Gastrocnemius medialis (tissue), 4 donors: Measurements from ENCODE around the gene MYH8.

Experiments
- CTCF ChIP-seq, 5 experiments: fragments of 450-650 bp in 3 of 5; fragments of 200-600 bp in 2 of 5; sonication (generic) in 2 of 5; IDR thresholded peaks in 4 of 5; conservative IDR thresholded peaks in 1 of 5; 1 replicate in 4 of 5; 2 replicates in 1 of 5; pipeline ENCODE4 v1.5.1; 2016 to 2019; ENCODE audit warnings: antibody characterized with exemption in 5 of 5, mild to moderate bottlenecking in 3 of 5, moderate library complexity in 3 of 5
- POLR2A ChIP-seq, 2 donors: fragments of 450-650 bp; IDR thresholded peaks; one replicate each; pipeline ENCODE4 v1.6.1; 2017; ENCODE audit warnings: antibody characterized with exemption in 2 of 2, mild to moderate bottlenecking in 2 of 2, moderate library complexity in 2 of 2

GRCh38 chr17:10435096-10435495, 13.3 kb upstream of the MYH8 start:
- no peak for TF ChIP-seq POLR2A (IDR thresholded peaks at IDR 0.05)
- TF ChIP-seq CTCF (IDR thresholded peaks at IDR 0.05 in 4 of 5, conservative IDR thresholded peaks at IDR 0.05 in 1 of 5) = no peak
